ENCODE data around the gene LACTBL1.
A peak's percentile ranks its signal among the peaks of the same experiment; 100 is the strongest.
"Not testable (repeated sequence)": the region's sequence is repeated elsewhere in the genome, so short reads cannot be mapped to it uniquely, and the experiment has no call there.

The LACTBL1 gene

GRCh38 chr1:22972760-22973159, at the start of gene LACTBL1:
TSS of gene LACTBL1 (minus strand) at chr1:22972866. CDS start at chr1:22972316, 550 bp downstream.
- FAIRE-seq, result no peak
- no peak for DNase-seq (ENCODE audit: extremely low spot score, insufficient read length, low read depth)

- DNase-seq (ENCODE audit: extremely low spot score, insufficient read length, low read depth) (no peak), FAIRE-seq (no peak)
Observed at GRCh38 chr1:23021834-23022233, 49.2 kb upstream of the LACTBL1 start.

- DNase-seq (ENCODE audit: extremely low spot score, insufficient read length, low read depth) (no peak), FAIRE-seq (no peak)
Observed at GRCh38 chr1:23020706-23021405, 48.2 kb upstream of the LACTBL1 start.

GRCh38 chr1:23019863-23020625, 47.4 kb upstream of the LACTBL1 start:
- peak; percentile 33 for FAIRE-seq
- DNase-seq (ENCODE audit: extremely low spot score, insufficient read length, low read depth), result no peak

- DNase-seq (ENCODE audit: extremely low spot score, insufficient read length, low read depth) (peak; percentile 91), FAIRE-seq (peak; percentile 94)
Observed at GRCh38 chr1:23019094-23019862, 46.6 kb upstream of the LACTBL1 start, which contains the start of gene KDM1A. TSS of gene KDM1A (plus strand) at chr1:23019468. CDS start at chr1:23019597, 129 bp downstream.

GRCh38 chr1:23018661-23019093, 46.0 kb upstream of the LACTBL1 start:
- DNase-seq (ENCODE audit: extremely low spot score, insufficient read length, low read depth) (no peak), FAIRE-seq (no peak)

- FAIRE-seq (no peak), DNase-seq (ENCODE audit: extremely low spot score, insufficient read length, low read depth) (no peak)
Observed at GRCh38 chr1:23013657-23014056, 41.0 kb upstream of the LACTBL1 start.

GRCh38 chr1:23010025-23010424, 37.4 kb upstream of the LACTBL1 start:
- not testable (repeated sequence) for FAIRE-seq

GRCh38 chr1:23008901-23009300, 36.2 kb upstream of the LACTBL1 start:
- no peak for FAIRE-seq

More at GRCh38 chr1:23010025-23010424, 37.4 kb upstream of the LACTBL1 start:
- DNase-seq (ENCODE audit: extremely low spot score, insufficient read length, low read depth), result not testable (repeated sequence)

GRCh38 chr1:23007106-23007505, 34.4 kb upstream of the LACTBL1 start:
- DNase-seq (ENCODE audit: extremely low spot score, insufficient read length, low read depth) (no peak), FAIRE-seq (no peak)

More at GRCh38 chr1:23008901-23009300, 36.2 kb upstream of the LACTBL1 start:
- no peak for DNase-seq (ENCODE audit: extremely low spot score, insufficient read length, low read depth)

GRCh38 chr1:23004769-23005168, 32.1 kb upstream of the LACTBL1 start:
- FAIRE-seq; DNase-seq (ENCODE audit: extremely low spot score, insufficient read length, low read depth): not testable (repeated sequence)

GRCh38 chr1:23004112-23004511, 31.4 kb upstream of the LACTBL1 start:
- FAIRE-seq (no peak), DNase-seq (ENCODE audit: extremely low spot score, insufficient read length, low read depth) (no peak)

- DNase-seq (ENCODE audit: extremely low spot score, insufficient read length, low read depth); FAIRE-seq: not testable (repeated sequence)
Observed at GRCh38 chr1:23002218-23002617, 29.6 kb upstream of the LACTBL1 start.

- not testable (repeated sequence) for DNase-seq (ENCODE audit: extremely low spot score, insufficient read length, low read depth); FAIRE-seq
Observed at GRCh38 chr1:23000133-23000532, 27.5 kb upstream of the LACTBL1 start.

- not testable (repeated sequence) for DNase-seq (ENCODE audit: extremely low spot score, insufficient read length, low read depth); FAIRE-seq
Observed at GRCh38 chr1:22997528-22997927, 24.9 kb upstream of the LACTBL1 start.

- DNase-seq (ENCODE audit: extremely low spot score, insufficient read length, low read depth), result no peak
- no peak for FAIRE-seq
Observed at GRCh38 chr1:22995774-22996173, 23.1 kb upstream of the LACTBL1 start.

- not testable (repeated sequence) for FAIRE-seq; DNase-seq (ENCODE audit: extremely low spot score, insufficient read length, low read depth)
Observed at GRCh38 chr1:22993220-22993795, 20.6 kb upstream of the LACTBL1 start.

- DNase-seq (ENCODE audit: extremely low spot score, insufficient read length, low read depth); FAIRE-seq: not testable (repeated sequence)
Observed at GRCh38 chr1:22992384-22992783, 19.7 kb upstream of the LACTBL1 start.

- no peak for DNase-seq (ENCODE audit: extremely low spot score, insufficient read length, low read depth)
- FAIRE-seq, result no peak
Observed at GRCh38 chr1:22983944-22984343, 11.3 kb upstream of the LACTBL1 start.

GRCh38 chr1:22980471-22980790, 7.8 kb upstream of the LACTBL1 start:
- not testable (repeated sequence) for FAIRE-seq; DNase-seq (ENCODE audit: extremely low spot score, insufficient read length, low read depth)
